GM10847 (cell line): Measurements from ENCODE around the gene PCDHGA8.
"Not testable (repeated sequence)": the region's sequence is repeated elsewhere in the genome, so short reads cannot be mapped to it uniquely, and the experiment has no call there.

Experiments used
- POLR2A ChIP-seq: IDR thresholded peaks from 2 replicates; pipeline ENCODE4 v1.6.1; 2011; ENCODE audit not compliant: insufficient read length; ENCODE audit errors: extremely low read depth

The PCDHGA8 gene

GRCh38 chr5:141417494-141418172, 25.2 kb downstream of the PCDHGA8 start, which contains the start of gene PCDHGB7:
Gene PCDHGB7, plus strand, starts transcription at chr5:141417677. Its CDS starts 183 bp downstream, at chr5:141417860.
- not testable (repeated sequence) for TF ChIP-seq POLR2A

- no peak for TF ChIP-seq POLR2A
Observed at GRCh38 chr5:141419074-141419880, 26.8 kb downstream of the PCDHGA8 start.

GRCh38 chr5:141420855-141421488, 28.5 kb downstream of the PCDHGA8 start, which contains the start of gene PCDHGA11:
Gene PCDHGA11, plus strand, starts transcription at chr5:141421051. Its CDS starts 177 bp downstream, at chr5:141421228.
- TF ChIP-seq POLR2A: no peak

GRCh38 chr5:141421489-141421855, 29.0 kb downstream of the PCDHGA8 start:
- TF ChIP-seq POLR2A: no peak

- TF ChIP-seq POLR2A: no peak
Observed at GRCh38 chr5:141422742-141423291, 30.4 kb downstream of the PCDHGA8 start.

- TF ChIP-seq POLR2A: no peak
Observed at GRCh38 chr5:141427783-141428426, 35.5 kb downstream of the PCDHGA8 start.

GRCh38 chr5:141430332-141431113, 38.1 kb downstream of the PCDHGA8 start, which contains the start of gene PCDHGA12:
Gene PCDHGA12, plus strand, starts transcription at chr5:141430507. Its CDS starts 253 bp downstream, at chr5:141430760.
- no peak for TF ChIP-seq POLR2A

- TF ChIP-seq POLR2A: peak; percentile 14
Observed at GRCh38 chr5:141431286-141431685, 38.9 kb downstream of the PCDHGA8 start.

- no peak for TF ChIP-seq POLR2A
Observed at GRCh38 chr5:141434006-141434405, 41.6 kb downstream of the PCDHGA8 start.

GRCh38 chr5:141437221-141437620, 44.8 kb downstream of the PCDHGA8 start:
- no peak for TF ChIP-seq POLR2A

GRCh38 chr5:141439411-141440141, 47.1 kb downstream of the PCDHGA8 start:
- no peak for TF ChIP-seq POLR2A

GRCh38 chr5:141440341-141440740, 47.9 kb downstream of the PCDHGA8 start:
- TF ChIP-seq POLR2A: no peak

- no peak for TF ChIP-seq POLR2A
Observed at GRCh38 chr5:141441571-141442170, 49.2 kb downstream of the PCDHGA8 start.
